Lower leg skin (tissue), 4 donors: ENCODE results near the gene HFE. TPM values are rescaled to one million over a fixed set of nuclear protein-coding genes. Genes with fewer than 3 reads are reported as not detected.
"Not testable (repeated sequence)": the region's sequence is repeated elsewhere in the genome, so short reads cannot be mapped to it uniquely, and the experiment has no call there.

Source experiments
- DNase-seq, 2 donors: peaks; one replicate each; pipeline ENCODE4 v3.0.0-alpha.2; 2019; ENCODE audit warnings: low spot score in 2 of 2
- H3K4me3 ChIP-seq: fragments of 200-600 bp; sonication (generic); 2 replicates; pipeline ENCODE4 v1.5.1; 2017; ENCODE audit warnings: mild to moderate bottlenecking, low read depth; ENCODE audit not compliant: poor library complexity, severe bottlenecking
- CTCF ChIP-seq, 3 donors: fragments of 450-650 bp; IDR thresholded peaks; one replicate each; pipeline ENCODE4 v1.5.1; 2016; ENCODE audit warnings: antibody characterized with exemption in 3 of 3, mild to moderate bottlenecking in 3 of 3, moderate library complexity in 2 of 3
- POLR2A ChIP-seq, 2 donors: fragments of 450-650 bp; IDR thresholded peaks; one replicate each; pipeline ENCODE4 v1.6.1; 2016 to 2017; ENCODE audit warnings: antibody characterized with exemption in 2 of 2, mild to moderate bottlenecking in 1 of 2, moderate library complexity in 1 of 2
- WGBS, 2 donors: methylation state at CpG; one replicate each; pipeline ENCODE4 v1.1.5; 2018; 5-methylcytosine and 5-hydroxymethylcytosine counted together
- intact Hi-C: fragments of 100-400 bp; cut with DNase I; formaldehyde crosslinking; loops from one replicate; pipeline ENCODE4 v1.15.0; 2023; ENCODE audit warnings: low total_unique reads
- total RNA-seq, 4 donors: library from RNA; depleted of rRNA; stranded (reverse); fragments of >200 nt; gene quantifications; one replicate each; pipeline ENCODE4 v1.1.0, GENCODE V29; 2016

The HFE gene
- total RNA-seq, 4 donors from 2014 or later: 4.2 to 6.8 (median 5.5) TPM

DNA sequence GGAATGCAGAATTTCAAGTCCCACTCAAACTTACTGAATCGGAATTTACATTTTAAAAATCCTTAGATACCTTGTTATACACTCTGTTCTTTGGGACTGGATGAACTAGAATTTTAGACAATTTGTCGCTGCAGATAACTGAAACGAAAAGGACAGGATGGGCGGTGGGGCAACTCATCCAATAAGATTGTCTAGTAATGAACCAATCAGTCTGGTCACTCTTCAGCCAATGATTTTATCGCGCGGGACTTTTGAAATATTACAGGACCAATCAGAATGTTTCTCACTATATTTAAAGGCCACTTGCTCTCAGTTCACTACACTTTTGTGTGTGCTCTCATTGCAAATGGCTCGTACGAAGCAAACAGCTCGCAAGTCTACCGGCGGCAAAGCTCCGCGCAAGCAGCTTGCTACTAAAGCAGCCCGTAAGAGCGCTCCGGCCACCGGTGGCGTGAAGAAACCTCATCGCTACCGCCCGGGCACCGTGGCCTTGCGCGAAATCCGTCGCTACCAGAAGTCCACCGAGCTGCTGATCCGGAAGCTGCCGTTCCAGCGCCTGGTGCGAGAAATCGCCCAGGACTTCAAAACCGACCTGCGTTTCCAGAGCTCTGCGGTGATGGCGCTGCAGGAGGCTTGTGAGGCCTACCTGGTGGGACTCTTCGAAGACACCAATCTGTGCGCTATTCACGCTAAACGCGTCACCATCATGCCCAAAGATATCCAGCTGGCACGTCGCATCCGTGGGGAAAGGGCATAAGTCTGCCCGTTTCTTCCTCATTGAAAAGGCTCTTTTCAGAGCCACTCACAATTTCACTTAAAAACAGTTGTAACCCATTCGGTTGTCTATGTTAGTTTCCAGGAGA, 41.9 kb upstream of the HFE start:
- WGBS, 2 donors: 2% methylated on average over 32 to 46 of the region's 47 CpGs
- intact Hi-C loops: no loop called here
- TF ChIP-seq POLR2A (IDR thresholded peaks at IDR 0.05) (no peak), CTCF (IDR thresholded peaks at IDR 0.05) (no peak)

GRCh38 chr6:26045928-26046368, 41.3 kb upstream of the HFE start:
- WGBS, 2 donors: 43% methylated on average over 5 of the region's 5 CpGs
- no peak overlapping the region for H3K4me3 ChIP-seq
- no peak for DNase-seq
- no peak for TF ChIP-seq POLR2A (IDR thresholded peaks at IDR 0.05)
- TF ChIP-seq CTCF (IDR thresholded peaks at IDR 0.05): no peak
- intact Hi-C loops: no loop called here

More for the DNA sequence above, 41.9 kb upstream of the HFE start:
- peak; percentile 91 to 94 for DNase-seq
- H3K4me3 ChIP-seq: peak overlapping the region; percentile 29

- H3K4me3 ChIP-seq, DNase-seq, intact Hi-C loops: not testable (repeated sequence)
- WGBS, 2 donors: 89 to 90% methylated on average over 15 to 18 of the region's 18 CpGs
Observed at GRCh38 chr6:26047329-26047728, 39.9 kb upstream of the HFE start.

DNA sequence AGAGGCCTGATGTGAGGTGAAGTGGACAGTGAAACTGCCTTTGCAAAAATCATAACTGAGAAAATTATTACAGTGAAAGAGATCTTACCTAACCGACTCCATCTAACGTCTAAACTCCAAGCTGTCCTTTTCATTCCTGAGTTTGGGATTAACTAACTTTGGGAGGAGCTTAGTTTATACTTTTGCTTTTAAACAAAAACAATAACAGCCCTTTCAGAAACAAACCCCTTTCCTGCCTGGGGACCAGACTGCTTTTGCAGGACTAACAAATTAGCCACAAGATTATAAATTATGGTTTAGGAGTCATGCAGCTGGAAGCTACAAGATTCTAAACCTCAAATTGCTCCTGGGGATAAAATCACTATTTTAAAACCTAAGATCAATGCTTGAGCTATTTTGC, 38.6 kb upstream of the HFE start:
- TF ChIP-seq POLR2A (IDR thresholded peaks at IDR 0.05) (no peak), CTCF (IDR thresholded peaks at IDR 0.05) (no peak)
- intact Hi-C loops: no loop called here
- no peak for DNase-seq
- WGBS, 2 donors: 83 to 84% methylated on average over 2 of the region's 2 CpGs
- no peak overlapping the region for H3K4me3 ChIP-seq

DNA sequence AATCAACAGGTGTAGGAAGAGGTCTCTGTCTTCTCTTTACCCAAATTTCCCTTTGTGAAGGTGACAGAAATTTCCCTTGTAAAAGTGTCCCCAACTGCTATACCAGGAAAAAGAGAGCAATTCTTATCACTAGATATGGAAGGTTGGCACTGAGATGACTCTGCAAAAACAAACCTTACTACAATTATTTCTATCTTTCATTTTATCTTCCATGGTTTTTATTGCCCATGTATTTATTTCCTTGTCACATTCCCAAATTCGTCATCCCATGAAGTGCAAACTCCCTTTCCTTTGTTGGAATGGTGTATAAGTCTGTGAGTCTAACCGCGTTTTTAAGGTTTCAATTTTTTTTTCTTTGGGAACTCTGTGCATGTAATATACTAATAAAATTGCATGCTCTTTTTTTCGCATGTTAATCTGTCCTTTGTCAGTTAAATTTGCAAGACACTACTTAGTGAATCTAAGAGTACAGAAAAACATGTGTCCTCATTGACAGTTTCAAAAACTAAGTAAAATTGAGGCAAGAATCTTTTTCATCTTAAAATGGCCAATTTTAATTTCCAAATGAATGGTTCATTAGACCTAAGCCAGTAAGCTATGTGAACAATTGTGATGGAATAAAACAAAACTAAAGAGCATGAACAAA, 35.4 kb upstream of the HFE start:
- 93 to 97% methylated on average over 4 of the region's 4 CpGs for WGBS, 2 donors

GRCh38 chr6:26052762-26053250, 34.4 kb upstream of the HFE start:
- 95 to 97% methylated on average over 18 of the region's 18 CpGs for WGBS, 2 donors
- H3K4me3 ChIP-seq, intact Hi-C loops: not testable (repeated sequence)
- peak in 1 of 2 donors; percentile 52 for DNase-seq

More for the DNA sequence above, 35.4 kb upstream of the HFE start:
- no peak overlapping the region for H3K4me3 ChIP-seq
- DNase-seq: no peak
- intact Hi-C loops: no loop called here
- no peak for TF ChIP-seq CTCF (IDR thresholded peaks at IDR 0.05)
- TF ChIP-seq POLR2A (IDR thresholded peaks at IDR 0.05): no peak
